Measurements from ENCODE around the gene PKMYT1. TPM values are rescaled to one million over a fixed set of nuclear protein-coding genes. Genes with fewer than 3 reads are reported as not detected.

The PKMYT1 gene
- polyA plus RNA-seq, 2 of the 4 experiments (the other 2 are of a cell fraction), result 10.5 to 50.5 TPM

DNA sequence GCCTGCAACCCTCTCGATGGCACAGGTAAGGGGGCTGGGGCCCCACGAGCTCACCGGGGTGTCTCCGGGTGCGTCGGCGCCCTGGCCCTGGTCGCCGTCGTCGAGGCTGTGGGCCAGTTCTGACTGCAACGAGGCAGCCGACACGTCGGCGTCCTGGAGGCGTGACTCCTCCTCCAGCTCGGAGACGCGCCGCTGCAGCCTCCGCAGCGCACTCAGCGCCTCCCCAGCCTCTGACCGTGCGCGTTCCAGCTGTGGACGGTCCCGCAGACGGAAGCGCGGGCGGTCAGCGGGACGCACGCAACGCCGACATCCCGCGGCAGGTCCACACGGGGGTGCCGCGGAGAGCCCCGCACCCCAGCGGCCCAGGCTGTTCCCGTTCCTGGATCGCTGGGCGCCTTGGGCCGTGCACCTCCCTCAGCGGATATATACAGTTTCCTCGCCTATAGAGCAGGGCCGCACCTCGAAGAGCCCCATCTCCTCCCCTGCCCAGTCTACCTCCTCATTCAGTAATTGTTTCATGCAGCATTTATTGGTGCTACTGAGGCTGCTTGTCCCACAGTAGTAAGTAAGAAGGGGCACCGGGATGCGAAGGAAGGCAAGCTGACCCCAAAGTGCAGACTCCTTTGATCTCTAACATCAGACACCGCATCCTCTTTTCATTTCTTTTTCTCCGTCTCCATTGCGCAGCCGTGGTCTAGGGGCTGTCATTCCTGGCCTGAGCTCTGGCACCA is 49.4 kb upstream of the PKMYT1 start:
- Histone ChIP-seq H3K4me2 (no peak overlapping the region), H3K4me3 (no peak overlapping the region), H3K27ac (no peak overlapping the region), H3K4me1 (peaks cover 15% of the 10 kb centered on the region), H3K9me3 (no peaks in the 10 kb centered on the region)
- ATAC-seq (no peak), FAIRE-seq (no peak), DNase-seq (ENCODE audit: low read depth in 1 of 2, low spot score in 1 of 2) (no peak)
- POLR2A ChIA-PET, result interaction anchor here (2.0 to 3.8 kb wide), 3 partner anchors 9 to 26 kb away, joined by 7 to 40 read pairs (median 13); partner anchors contain the start of gene TNFRSF12A
- WGBS (ENCODE audit: missing lambda C conversion rate), result 92% methylated on average over 56 of the region's 59 CpGs
- no peak for TF ChIP-seq NR3C1 (IDR thresholded peaks at IDR 0.05)
- TF ChIP-seq POLR2AphosphoS2 (conservative IDR thresholded peaks at IDR 0.05; ENCODE audit: low read length), result peak; percentile 40
- CTCF ChIA-PET, result interaction anchor here (1.3 to 11.0 kb wide), 11 partner anchors 10 to 113 kb away, joined by 3 to 214 read pairs (median 20); partner anchors contain the start of genes BICDL2, CLDN6, CLDN9 and TNFRSF12A

DNA sequence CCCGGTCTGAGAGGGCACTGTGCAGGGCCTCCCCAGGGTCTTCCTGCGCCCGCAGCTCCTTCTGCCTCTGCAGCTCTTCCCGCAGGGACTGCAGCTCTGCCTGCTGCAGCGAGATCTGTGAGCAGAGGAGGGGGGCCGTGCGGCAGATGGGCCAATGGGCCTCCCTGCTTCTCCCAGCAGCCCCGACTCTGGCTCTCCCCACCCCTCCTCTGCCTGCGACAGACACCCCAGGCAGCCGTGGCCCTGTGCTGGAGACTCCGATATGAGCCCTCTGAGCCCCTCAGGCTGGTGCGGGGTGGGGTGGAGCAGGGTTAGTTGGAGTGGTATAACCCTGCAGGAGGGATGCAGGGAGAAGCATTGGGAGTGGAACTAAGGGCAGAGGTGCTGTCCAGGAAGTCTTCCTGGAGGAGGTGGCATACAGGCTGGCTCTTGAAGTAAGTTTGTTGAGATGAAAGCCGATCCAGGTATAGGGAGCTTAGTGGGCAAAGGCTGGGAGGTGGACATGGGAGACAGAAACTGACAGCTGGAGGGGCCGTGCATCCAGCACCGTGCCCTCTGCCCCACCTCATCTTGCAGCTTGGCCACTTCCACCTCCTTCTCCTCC is 48.6 kb upstream of the PKMYT1 start:
- TF ChIP-seq, protein P1, sequence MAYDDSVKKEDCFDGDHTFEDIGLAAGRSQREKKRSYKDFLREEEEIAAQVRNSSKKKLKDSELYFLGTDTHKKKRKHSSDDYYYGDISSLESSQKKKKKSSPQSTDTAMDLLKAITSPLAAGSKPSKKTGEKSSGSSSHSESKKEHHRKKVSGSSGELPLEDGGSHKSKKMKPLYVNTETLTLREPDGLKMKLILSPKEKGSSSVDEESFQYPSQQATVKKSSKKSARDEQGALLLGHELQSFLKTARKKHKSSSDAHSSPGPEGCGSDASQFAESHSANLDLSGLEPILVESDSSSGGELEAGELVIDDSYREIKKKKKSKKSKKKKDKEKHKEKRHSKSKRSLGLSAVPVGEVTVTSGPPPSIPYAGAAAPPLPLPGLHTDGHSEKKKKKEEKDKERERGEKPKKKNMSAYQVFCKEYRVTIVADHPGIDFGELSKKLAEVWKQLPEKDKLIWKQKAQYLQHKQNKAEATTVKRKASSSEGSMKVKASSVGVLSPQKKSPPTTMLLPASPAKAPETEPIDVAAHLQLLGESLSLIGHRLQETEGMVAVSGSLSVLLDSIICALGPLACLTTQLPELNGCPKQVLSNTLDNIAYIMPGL (CRISPR knock-in tag; IDR thresholded peaks at IDR 0.05; ENCODE audit: borderline replicate concordance), result 0 out of 2 replicates have a peak, but pooled peaks have one; percentile 1
- peak; percentile 43; the same call in 1 of the 2 replicates for TF ChIP-seq POLR2AphosphoS2 (conservative IDR thresholded peaks at IDR 0.05; ENCODE audit: low read length)
- no peak for TF ChIP-seq EHMT2 (IDR thresholded peaks at IDR 0.05; ENCODE audit: low read depth)
- TF ChIP-seq MAZ (IDR thresholded peaks at IDR 0.05; ENCODE audit: borderline replicate concordance, low read depth, low read length), result no peak
- TF ChIP-seq ZFP36 (IDR thresholded peaks at IDR 0.05; ENCODE audit: borderline replicate concordance, partially characterized antibody), result peak; percentile 96
- ATAC-seq, result no peak
- no peak for FAIRE-seq
- CTCF ChIA-PET, result interaction anchor here (0.6 to 11.0 kb wide), 14 partner anchors 10 to 543 kb away, joined by 3 to 214 read pairs (median 6); partner anchors contain the start of genes BICDL2, CLDN6, CLDN9 and TNFRSF12A
- Histone ChIP-seq H3K27ac (peak overlapping the region in 1 of 2 experiments; percentile 32; a peak in 1 of 6 replicates), H3K4me1 (peaks cover 18% of the 10 kb centered on the region), H3K9me3 (no peaks in the 10 kb centered on the region), H3K4me3 (no peak overlapping the region), H3K4me2 (peak overlapping the region; percentile 76)
- WGBS (ENCODE audit: missing lambda C conversion rate), result 75% methylated on average over 9 of the region's 15 CpGs
- POLR2A ChIA-PET, result interaction anchor here (1.2 to 2.0 kb wide), 3 partner anchors 9 to 129 kb away, joined by 4 to 13 read pairs (median 7); partner anchors contain the start of gene TNFRSF12A
- DNase-seq (ENCODE audit: low read depth in 1 of 2, low spot score in 1 of 2), result no peak

DNA sequence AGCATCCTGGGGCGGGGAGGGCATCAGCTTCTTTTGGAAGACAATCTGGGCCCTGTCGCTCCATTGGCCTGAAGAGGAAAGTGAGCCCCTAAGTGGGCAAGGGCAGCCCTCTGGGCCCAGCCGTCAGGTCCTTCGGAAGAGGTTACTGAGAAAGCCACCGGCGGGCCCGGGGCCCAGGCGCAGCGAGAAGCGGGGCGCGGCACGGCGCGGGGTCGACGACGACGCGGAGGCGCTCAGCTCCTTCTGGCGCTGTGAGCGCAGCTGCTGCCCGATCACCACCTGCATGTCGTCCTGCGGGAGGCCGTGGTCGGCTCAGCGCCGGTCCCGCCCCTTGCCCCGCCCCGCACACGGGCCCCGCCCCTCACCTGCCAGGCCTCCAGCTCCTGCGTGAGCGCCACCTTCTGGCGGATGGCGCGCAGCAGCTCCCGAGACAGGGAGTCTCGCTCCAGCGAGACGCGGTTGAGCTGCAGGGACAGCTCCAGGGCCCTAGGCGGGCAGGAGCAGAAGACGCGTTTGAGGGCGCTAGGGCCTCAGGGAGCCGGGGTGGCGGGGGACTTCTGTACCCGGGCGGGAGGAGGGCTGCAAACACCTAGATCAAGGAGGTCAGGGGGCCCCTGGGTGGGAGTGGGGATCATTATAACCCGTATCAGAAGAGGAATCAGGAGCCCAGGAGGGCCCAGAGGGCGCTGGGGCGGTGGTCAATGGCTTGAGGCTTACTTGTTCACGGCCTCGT is 47.9 kb upstream of the PKMYT1 start:
- CTCF ChIA-PET, result interaction anchor here (0.6 to 11.0 kb wide), 18 partner anchors 9 to 543 kb away, joined by 3 to 214 read pairs (median 5); partner anchors contain the start of genes BICDL2, CLDN6, CLDN9 and TNFRSF12A
- peak; percentile 79 to 89 for DNase-seq (ENCODE audit: low read depth in 1 of 2, low spot score in 1 of 2)
- H3K4me1 ChIP-seq, result peaks cover 20% of the 10 kb centered on the region
- no peak for FAIRE-seq
- H3K27ac ChIP-seq, result peak overlapping the region in 1 of 2 experiments; percentile 53; a peak in 3 of 6 replicates
- ATAC-seq, result peak; percentile 11 to 42
- POLR2A ChIA-PET, result interaction anchor here (1.2 to 2.0 kb wide), 3 partner anchors 8 to 130 kb away, joined by 4 to 13 read pairs (median 7); partner anchors contain the start of gene TNFRSF12A
- WGBS (ENCODE audit: missing lambda C conversion rate), result 20% methylated on average over 30 of the region's 58 CpGs
- H3K4me2 ChIP-seq, result peak overlapping the region; percentile 76
- H3K4me3 ChIP-seq, result no peak overlapping the region
- no peaks in the 10 kb centered on the region for H3K9me3 ChIP-seq
- no peak for TF ChIP-seq MAZ (IDR thresholded peaks at IDR 0.05; ENCODE audit: borderline replicate concordance, low read depth, low read length)
- TF ChIP-seq, protein P2, sequence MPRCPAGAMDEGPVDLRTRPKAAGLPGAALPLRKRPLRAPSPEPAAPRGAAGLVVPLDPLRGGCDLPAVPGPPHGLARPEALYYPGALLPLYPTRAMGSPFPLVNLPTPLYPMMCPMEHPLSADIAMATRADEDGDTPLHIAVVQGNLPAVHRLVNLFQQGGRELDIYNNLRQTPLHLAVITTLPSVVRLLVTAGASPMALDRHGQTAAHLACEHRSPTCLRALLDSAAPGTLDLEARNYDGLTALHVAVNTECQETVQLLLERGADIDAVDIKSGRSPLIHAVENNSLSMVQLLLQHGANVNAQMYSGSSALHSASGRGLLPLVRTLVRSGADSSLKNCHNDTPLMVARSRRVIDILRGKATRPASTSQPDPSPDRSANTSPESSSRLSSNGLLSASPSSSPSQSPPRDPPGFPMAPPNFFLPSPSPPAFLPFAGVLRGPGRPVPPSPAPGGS (IDR thresholded peaks at IDR 0.05), result no peak
- no peak for TF ChIP-seq ZC3H11A (IDR thresholded peaks at IDR 0.05)
- TF ChIP-seq TFCP2L1 (CRISPR knock-in tag; IDR thresholded peaks at IDR 0.05), result peak; percentile 1; the same call in 1 of the 2 replicates
- peak; percentile 77 for TF ChIP-seq SMC3 (IDR thresholded peaks at IDR 0.05)
- no peak for TF ChIP-seq EHF (CRISPR knock-in tag; IDR thresholded peaks at IDR 0.05)
- TF ChIP-seq, protein P1 (CRISPR knock-in tag; IDR thresholded peaks at IDR 0.05; ENCODE audit: borderline replicate concordance), result peak; percentile 6; the same call in 1 of the 2 replicates
- TF ChIP-seq, protein P3, sequence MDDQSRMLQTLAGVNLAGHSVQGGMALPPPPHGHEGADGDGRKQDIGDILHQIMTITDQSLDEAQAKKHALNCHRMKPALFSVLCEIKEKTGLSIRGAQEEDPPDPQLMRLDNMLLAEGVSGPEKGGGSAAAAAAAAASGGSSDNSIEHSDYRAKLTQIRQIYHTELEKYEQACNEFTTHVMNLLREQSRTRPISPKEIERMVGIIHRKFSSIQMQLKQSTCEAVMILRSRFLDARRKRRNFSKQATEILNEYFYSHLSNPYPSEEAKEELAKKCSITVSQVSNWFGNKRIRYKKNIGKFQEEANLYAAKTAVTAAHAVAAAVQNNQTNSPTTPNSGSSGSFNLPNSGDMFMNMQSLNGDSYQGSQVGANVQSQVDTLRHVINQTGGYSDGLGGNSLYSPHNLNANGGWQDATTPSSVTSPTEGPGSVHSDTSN (IDR thresholded peaks at IDR 0.05), result no peak
- peak in 1 of 2 experiments; percentile 72; a peak in 2 of 5 replicates for TF ChIP-seq JUN (IDR thresholded peaks at IDR 0.05)
- no peak for TF ChIP-seq BHLHE40 (IDR thresholded peaks at IDR 0.05; ENCODE audit: low read depth, low read length)
- no peak for TF ChIP-seq MYC (IDR thresholded peaks at IDR 0.05; ENCODE audit: borderline replicate concordance, low read length)
- TF ChIP-seq RARB (CRISPR knock-in tag; IDR thresholded peaks at IDR 0.05), result 0 out of 2 replicates have a peak, but pooled peaks have one; percentile 48
- TF ChIP-seq HOXA7 (CRISPR knock-in tag; IDR thresholded peaks at IDR 0.05), result peak; percentile 57; the same call in 1 of the 2 replicates
- no peak for TF ChIP-seq ESRRA (IDR thresholded peaks at IDR 0.05; ENCODE audit: borderline replicate concordance, low read length)

All from A549 (cell line).